Cardiac muscle cell (in vitro differentiated cells and primary cell): ENCODE results near the gene SGK1. TPM values are rescaled to one million over a fixed set of nuclear protein-coding genes. Genes with fewer than 3 reads are reported as not detected.

ENCODE experiments used
- DNase-seq, 2 donors: peaks; one replicate each; pipeline versions ENCODE4 v3.0.0 to v3.0.0-alpha.2; 2010 to 2017; ENCODE audit warnings: low read depth in 1 of 2, low spot score in 1 of 2
- H3K27ac ChIP-seq: fragments of 200-600 bp; sonication (generic); 2 replicates; pipeline ENCODE4 v1.5.1; 2016
- H3K27me3 ChIP-seq: fragments of 200-600 bp; sonication (generic); 2 replicates; pipeline ENCODE4 v1.6.0; 2016; ENCODE audit warnings: control low read depth
- H3K36me3 ChIP-seq: fragments of 200-600 bp; sonication (generic); 2 replicates; pipeline ENCODE4 v1.5.1; 2016; ENCODE audit warnings: control low read depth
- H3K4me1 ChIP-seq: fragments of 200-600 bp; sonication (generic); 2 replicates; pipeline ENCODE4 v1.8.1; 2017; ENCODE audit warnings: low read depth, mild to moderate bottlenecking, mixed run types
- H3K4me3 ChIP-seq: fragments of 200-600 bp; sonication (generic); 2 replicates; pipeline ENCODE4 v1.5.1; 2016; ENCODE audit warnings: mild to moderate bottlenecking
- H3K9me3 ChIP-seq: fragments of 200-600 bp; sonication (generic); 2 replicates; pipeline ENCODE4 v1.5.1; 2017; ENCODE audit warnings: low read depth, mild to moderate bottlenecking, control low read depth
- polyA plus RNA-seq: library from polyadenylated mRNA; unstranded; fragments of >200 nt; fragmentation: Nextera tagmentation; extraction: Ambion mirVana; gene quantifications from 2 replicates; pipeline ENCODE4 v1.2.1, GENCODE V29; 2016
- total RNA-seq: library from RNA; depleted of rRNA; stranded (reverse); fragments of >200 nt; gene quantifications from 2 replicates; pipeline ENCODE4 v1.2.3, GENCODE V29; 2016
- TF ChIP-seq, protein P1 (sequence below): IDR thresholded peaks from 2 replicates; pipeline ENCODE4 v1.5.1; 2012; ENCODE audit warnings: low read depth, mild to moderate bottlenecking, low read length

Gene SGK1
- total and polyA plus RNA-seq, 2 experiments from 2014 or later: 5.3 to 7.7 TPM

DNA sequence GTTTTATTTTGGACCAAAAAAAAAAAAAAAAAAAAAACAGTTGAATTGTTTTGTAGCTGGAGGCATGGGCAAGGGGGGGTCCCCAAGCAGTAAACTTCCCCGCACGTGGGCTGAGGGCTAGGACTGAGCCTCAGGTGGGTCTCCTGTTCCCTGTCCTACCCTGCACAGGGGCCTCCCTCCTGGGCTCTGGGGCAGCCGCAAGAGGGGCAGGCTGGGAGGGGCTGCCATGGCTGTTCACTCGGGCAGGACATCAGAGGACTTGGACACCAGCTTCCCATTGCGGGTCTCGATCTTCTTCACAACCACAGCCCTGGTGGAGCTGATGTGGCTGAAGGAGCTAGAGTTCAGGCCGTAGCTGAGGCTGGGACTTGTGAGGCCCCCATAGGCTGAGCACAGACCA is 21.1 kb downstream of the SGK1 start:
- no peaks in the 10 kb centered on the region for H3K27me3 ChIP-seq
- no peak for DNase-seq
- H3K9me3 ChIP-seq: no peaks in the 10 kb centered on the region
- H3K36me3 ChIP-seq: no peaks in the 10 kb centered on the region
- no peak overlapping the region for H3K27ac ChIP-seq
- no peak overlapping the region for H3K4me3 ChIP-seq
- no peaks in the 10 kb centered on the region for H3K4me1 ChIP-seq
- TF ChIP-seq, protein P1, sequence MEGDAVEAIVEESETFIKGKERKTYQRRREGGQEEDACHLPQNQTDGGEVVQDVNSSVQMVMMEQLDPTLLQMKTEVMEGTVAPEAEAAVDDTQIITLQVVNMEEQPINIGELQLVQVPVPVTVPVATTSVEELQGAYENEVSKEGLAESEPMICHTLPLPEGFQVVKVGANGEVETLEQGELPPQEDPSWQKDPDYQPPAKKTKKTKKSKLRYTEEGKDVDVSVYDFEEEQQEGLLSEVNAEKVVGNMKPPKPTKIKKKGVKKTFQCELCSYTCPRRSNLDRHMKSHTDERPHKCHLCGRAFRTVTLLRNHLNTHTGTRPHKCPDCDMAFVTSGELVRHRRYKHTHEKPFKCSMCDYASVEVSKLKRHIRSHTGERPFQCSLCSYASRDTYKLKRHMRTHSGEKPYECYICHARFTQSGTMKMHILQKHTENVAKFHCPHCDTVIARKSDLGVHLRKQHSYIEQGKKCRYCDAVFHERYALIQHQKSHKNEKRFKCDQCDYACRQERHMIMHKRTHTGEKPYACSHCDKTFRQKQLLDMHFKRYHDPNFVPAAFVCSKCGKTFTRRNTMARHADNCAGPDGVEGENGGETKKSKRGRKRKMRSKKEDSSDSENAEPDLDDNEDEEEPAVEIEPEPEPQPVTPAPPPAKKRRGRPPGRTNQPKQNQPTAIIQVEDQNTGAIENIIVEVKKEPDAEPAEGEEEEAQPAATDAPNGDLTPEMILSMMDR: no peak

DNA sequence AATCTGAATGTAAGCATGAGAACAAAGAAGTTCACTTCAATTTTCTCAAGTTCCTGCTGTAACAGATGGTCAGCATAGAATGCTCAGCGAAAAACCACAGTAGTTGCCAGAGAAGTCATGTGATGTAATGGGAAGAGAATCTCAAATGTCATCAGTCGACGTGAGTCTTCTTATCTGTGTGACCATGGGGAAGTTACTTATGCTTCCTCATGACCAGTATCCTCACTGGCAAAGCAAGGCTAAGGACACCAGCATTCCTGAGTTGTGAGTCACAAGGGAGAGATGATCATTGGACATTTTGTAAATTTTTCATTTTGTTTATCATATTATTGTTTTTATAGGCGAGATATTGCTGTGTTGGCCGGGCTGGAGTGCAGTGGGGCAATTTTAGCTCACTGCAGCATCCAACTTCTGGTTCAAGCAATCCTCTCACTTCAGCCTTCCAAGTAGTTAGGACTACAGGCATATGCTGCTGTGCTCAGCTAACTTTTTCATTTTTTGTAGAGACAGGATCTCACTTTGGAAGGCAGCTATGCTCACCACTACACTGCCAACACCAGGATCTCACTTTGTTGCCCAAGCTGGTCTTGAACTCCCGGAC is 21.9 kb downstream of the SGK1 start:
- no peaks in the 10 kb centered on the region for H3K36me3 ChIP-seq
- H3K4me3 ChIP-seq: no peak overlapping the region
- peak in 1 of 2 donors; percentile 99 for DNase-seq
- no peaks in the 10 kb centered on the region for H3K4me1 ChIP-seq
- no peak overlapping the region for H3K27ac ChIP-seq
- no peaks in the 10 kb centered on the region for H3K27me3 ChIP-seq
- no peaks in the 10 kb centered on the region for H3K9me3 ChIP-seq
- TF ChIP-seq, protein P1: no peak

DNA sequence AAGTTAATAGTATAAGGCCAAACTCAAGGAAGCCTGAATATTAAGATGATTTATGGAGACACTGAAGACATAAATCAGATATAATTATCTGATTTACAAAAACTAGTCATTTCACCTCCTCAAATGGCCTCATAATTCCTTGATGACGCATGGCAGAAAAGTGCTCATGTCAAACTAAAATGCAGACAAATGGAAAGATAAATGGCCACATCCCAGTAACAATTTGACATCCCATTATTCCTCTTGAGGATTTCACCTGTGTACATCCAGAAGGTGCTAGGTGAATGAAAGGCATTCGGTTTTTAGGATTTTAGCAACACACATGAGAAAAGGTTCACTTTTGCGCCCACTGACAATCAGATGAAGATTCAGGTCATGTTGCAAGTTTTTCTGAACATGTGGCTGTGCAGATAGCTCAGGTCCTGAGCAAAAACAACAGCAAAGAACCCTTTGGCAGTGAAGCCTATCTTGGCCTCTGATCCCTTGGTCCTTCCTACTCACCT is 24.2 kb downstream of the SGK1 start:
- Histone ChIP-seq H3K36me3 (no peaks in the 10 kb centered on the region), H3K27ac (no peak overlapping the region), H3K4me3 (no peak overlapping the region), H3K27me3 (no peaks in the 10 kb centered on the region), H3K4me1 (no peaks in the 10 kb centered on the region), H3K9me3 (no peaks in the 10 kb centered on the region)
- DNase-seq: no peak
- TF ChIP-seq, protein P1: no peak

DNA sequence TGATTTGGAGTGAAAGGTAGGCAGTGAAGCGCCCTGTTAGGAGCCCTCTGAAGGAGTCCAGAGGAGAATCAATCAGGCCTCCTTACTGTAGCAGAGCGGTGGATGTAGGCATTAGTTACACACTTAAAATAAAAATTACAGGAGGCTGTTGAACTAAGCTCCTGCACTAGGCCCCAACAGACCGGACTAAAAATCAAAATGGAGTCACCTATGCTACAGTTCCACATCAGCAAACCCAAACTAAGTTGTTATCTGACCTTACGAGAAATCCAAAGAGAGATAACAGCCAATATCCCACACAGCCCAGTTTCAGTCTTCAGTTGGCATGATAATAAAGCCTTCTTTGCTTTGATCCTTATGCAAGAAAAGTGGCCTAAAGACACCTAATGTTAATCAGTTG is 26.8 kb downstream of the SGK1 start:
- Histone ChIP-seq H3K9me3 (no peaks in the 10 kb centered on the region), H3K4me3 (no peak overlapping the region), H3K4me1 (no peaks in the 10 kb centered on the region), H3K27ac (no peak overlapping the region), H3K36me3 (no peaks in the 10 kb centered on the region), H3K27me3 (no peaks in the 10 kb centered on the region)
- TF ChIP-seq, protein P1: no peak
- no peak for DNase-seq

DNA sequence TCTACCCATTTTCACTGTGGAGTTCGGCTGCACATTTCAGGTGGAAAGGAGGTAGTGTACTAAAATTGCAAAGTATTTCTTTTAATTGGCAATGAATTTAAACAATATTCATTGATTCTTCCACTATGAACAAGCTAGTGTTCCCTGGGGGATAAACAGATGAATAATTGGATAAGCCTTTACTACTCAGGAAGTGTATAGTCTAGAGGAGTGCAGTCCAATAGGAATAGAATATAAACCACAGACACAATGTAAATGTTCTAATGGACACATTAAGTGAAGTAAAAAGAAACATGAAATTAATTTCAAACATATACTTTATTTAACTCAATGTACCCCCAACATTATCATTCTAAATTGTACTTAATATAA is 28.7 kb downstream of the SGK1 start:
- no peak for DNase-seq

More for the DNA sequence above, 28.7 kb downstream of the SGK1 start:
- Histone ChIP-seq H3K9me3 (no peaks in the 10 kb centered on the region), H3K4me3 (no peak overlapping the region), H3K27me3 (no peaks in the 10 kb centered on the region), H3K4me1 (no peaks in the 10 kb centered on the region), H3K36me3 (no peaks in the 10 kb centered on the region), H3K27ac (no peak overlapping the region)
- TF ChIP-seq, protein P1: no peak
